Measurements from ENCODE around the gene RNU1-1. TPM values are rescaled to one million over a fixed set of nuclear protein-coding genes. Genes with fewer than 3 reads are reported as not detected.
"Not testable (repeated sequence)": the region's sequence is repeated elsewhere in the genome, so short reads cannot be mapped to it uniquely, and the experiment has no call there.

Gene RNU1-1
- total and polyA plus RNA-seq, 2 donors from 2014 or later, result 26.8 to 8,605 TPM

- H3K27ac ChIP-seq (ENCODE audit: low read depth in 2 of 2, low read length in 2 of 2); H3K27me3 ChIP-seq (ENCODE audit: control insufficient read depth, insufficient read depth, low read length); H3K4me3 ChIP-seq (ENCODE audit: low read length in 3 of 3); H3K9ac ChIP-seq (ENCODE audit: low read length in 3 of 3); intact Hi-C loops (cut with DNase I); H3K4me1 ChIP-seq (ENCODE audit: control insufficient read depth in 2 of 3, insufficient read depth in 2 of 3, low read depth in 1 of 3, low read length in 3 of 3); FAIRE-seq; H3K9me3 ChIP-seq (ENCODE audit: control insufficient read depth in 2 of 3, insufficient read depth in 1 of 3, low read length in 3 of 3); H3K36me3 ChIP-seq (ENCODE audit: control insufficient read depth in 2 of 3, insufficient read depth in 3 of 3, low read length in 3 of 3): not testable (repeated sequence)
- DNase-seq, result peak in 3 of 5 donors; percentile 16 to 45 (median 18)
Observed at GRCh38 chr1:16534239-16534828, 20.2 kb upstream of the RNU1-1 start.

DNA sequence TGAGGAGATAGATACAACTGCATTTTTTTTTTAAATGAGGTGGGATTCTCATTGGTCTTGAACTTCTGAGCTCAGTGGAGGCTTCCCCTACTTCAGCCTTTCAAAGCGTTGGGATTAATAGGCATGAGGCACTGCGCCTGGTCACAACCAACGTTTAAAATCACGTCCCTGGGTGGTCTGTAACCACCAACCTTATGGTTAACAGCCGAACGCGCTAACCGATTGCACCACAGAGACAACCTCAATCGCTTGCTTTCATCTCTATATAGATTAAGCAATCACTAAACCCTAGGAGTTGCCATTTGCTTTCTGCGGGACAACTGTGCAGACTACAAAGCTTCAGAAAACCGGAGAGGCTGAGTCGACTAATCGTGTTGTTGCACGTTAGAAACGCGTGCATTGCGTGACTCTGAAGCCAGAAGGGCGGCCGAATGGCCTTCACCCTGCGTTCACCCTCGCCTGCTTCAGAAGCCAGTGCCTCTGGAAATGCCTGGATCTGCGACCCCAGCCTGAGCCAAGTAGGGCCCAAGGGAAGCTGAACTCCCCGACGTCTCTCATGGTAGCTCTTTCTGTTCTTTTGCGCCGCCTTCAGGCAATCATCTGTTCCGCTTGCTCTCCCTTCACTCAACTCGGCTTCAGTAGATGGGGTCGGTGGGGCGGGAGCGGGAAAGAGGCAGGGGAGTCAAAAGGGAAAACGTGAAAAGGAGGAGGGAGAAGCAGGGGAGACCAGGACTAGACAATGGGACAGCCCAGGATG lies 18.3 kb upstream of the RNU1-1 start:
- H3K4me3 ChIP-seq (ENCODE audit: low read length in 3 of 3); FAIRE-seq; H3K4me1 ChIP-seq (ENCODE audit: control insufficient read depth in 2 of 3, insufficient read depth in 2 of 3, low read depth in 1 of 3, low read length in 3 of 3); H3K36me3 ChIP-seq (ENCODE audit: control insufficient read depth in 2 of 3, insufficient read depth in 3 of 3, low read length in 3 of 3); H3K27me3 ChIP-seq (ENCODE audit: control insufficient read depth, insufficient read depth, low read length); H3K9me3 ChIP-seq (ENCODE audit: control insufficient read depth in 2 of 3, insufficient read depth in 1 of 3, low read length in 3 of 3); intact Hi-C loops (cut with DNase I); H3K27ac ChIP-seq (ENCODE audit: low read depth in 2 of 2, low read length in 2 of 2); H3K9ac ChIP-seq (ENCODE audit: low read length in 3 of 3): not testable (repeated sequence)
- DNase-seq, result peak in 2 of 5 donors; percentile 9 to 17

GRCh38 chr1:16528338-16528737 lies 14.3 kb upstream of the RNU1-1 start:
- H3K4me1 ChIP-seq (ENCODE audit: control insufficient read depth in 2 of 3, insufficient read depth in 2 of 3, low read depth in 1 of 3, low read length in 3 of 3); H3K27ac ChIP-seq (ENCODE audit: low read depth in 2 of 2, low read length in 2 of 2); DNase-seq; H3K27me3 ChIP-seq (ENCODE audit: control insufficient read depth, insufficient read depth, low read length); H3K36me3 ChIP-seq (ENCODE audit: control insufficient read depth in 2 of 3, insufficient read depth in 3 of 3, low read length in 3 of 3); H3K4me3 ChIP-seq (ENCODE audit: low read length in 3 of 3); H3K9me3 ChIP-seq (ENCODE audit: control insufficient read depth in 2 of 3, insufficient read depth in 1 of 3, low read length in 3 of 3); intact Hi-C loops (cut with DNase I); H3K9ac ChIP-seq (ENCODE audit: low read length in 3 of 3); FAIRE-seq: not testable (repeated sequence)

DNA sequence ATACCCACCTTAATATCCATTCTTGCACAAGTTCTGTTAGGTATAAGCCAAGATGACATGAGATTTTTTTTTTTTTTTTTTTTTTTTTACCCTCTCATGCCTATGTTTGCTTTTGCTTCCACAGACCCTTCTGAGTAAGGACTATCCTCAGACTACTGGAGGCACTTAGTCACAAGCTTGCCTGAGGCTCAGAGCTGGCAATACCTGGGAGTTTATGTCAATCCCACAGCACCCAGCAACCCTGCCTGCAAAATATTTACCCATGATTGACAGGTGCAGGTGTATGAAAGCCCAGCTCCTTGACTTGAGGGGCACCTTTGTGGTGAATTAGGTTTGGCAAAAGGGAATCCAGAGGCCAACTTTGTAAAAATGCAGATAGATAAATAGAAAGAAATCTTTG lies 11.7 kb upstream of the RNU1-1 start:
- H3K9ac ChIP-seq (ENCODE audit: low read length in 3 of 3); DNase-seq; H3K4me3 ChIP-seq (ENCODE audit: low read length in 3 of 3); H3K27ac ChIP-seq (ENCODE audit: low read depth in 2 of 2, low read length in 2 of 2); FAIRE-seq; H3K4me1 ChIP-seq (ENCODE audit: control insufficient read depth in 2 of 3, insufficient read depth in 2 of 3, low read depth in 1 of 3, low read length in 3 of 3); intact Hi-C loops (cut with DNase I); H3K36me3 ChIP-seq (ENCODE audit: control insufficient read depth in 2 of 3, insufficient read depth in 3 of 3, low read length in 3 of 3); H3K9me3 ChIP-seq (ENCODE audit: control insufficient read depth in 2 of 3, insufficient read depth in 1 of 3, low read length in 3 of 3); H3K27me3 ChIP-seq (ENCODE audit: control insufficient read depth, insufficient read depth, low read length): not testable (repeated sequence)

GRCh38 chr1:16521679-16522078 lies 7.6 kb upstream of the RNU1-1 start:
- H3K36me3 ChIP-seq (ENCODE audit: control insufficient read depth in 2 of 3, insufficient read depth in 3 of 3, low read length in 3 of 3); DNase-seq; FAIRE-seq; H3K27ac ChIP-seq (ENCODE audit: low read depth in 2 of 2, low read length in 2 of 2); H3K4me3 ChIP-seq (ENCODE audit: low read length in 3 of 3); H3K9ac ChIP-seq (ENCODE audit: low read length in 3 of 3); H3K27me3 ChIP-seq (ENCODE audit: control insufficient read depth, insufficient read depth, low read length); H3K4me1 ChIP-seq (ENCODE audit: control insufficient read depth in 2 of 3, insufficient read depth in 2 of 3, low read depth in 1 of 3, low read length in 3 of 3); intact Hi-C loops (cut with DNase I); H3K9me3 ChIP-seq (ENCODE audit: control insufficient read depth in 2 of 3, insufficient read depth in 1 of 3, low read length in 3 of 3): not testable (repeated sequence)

DNA sequence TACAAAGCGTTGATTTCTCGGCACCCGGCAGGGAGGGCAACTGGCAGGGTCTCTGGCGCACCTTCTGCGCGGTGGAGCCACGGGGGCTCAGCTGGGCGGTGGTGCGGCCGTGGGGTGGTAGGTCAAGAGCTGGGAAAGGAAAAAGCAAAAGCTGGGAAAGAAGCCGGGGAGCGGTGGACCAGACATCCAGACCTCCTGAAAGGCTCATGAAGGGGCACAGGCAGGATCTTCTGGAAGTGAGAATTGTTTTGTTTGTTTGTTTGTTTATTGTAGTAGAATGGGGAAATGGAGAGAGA lies 7.2 kb upstream of the RNU1-1 start:
- H3K9me3 ChIP-seq (ENCODE audit: control insufficient read depth in 2 of 3, insufficient read depth in 1 of 3, low read length in 3 of 3), result no peaks in the 10 kb centered on the region
- no peak overlapping the region for H3K9ac ChIP-seq (ENCODE audit: low read length in 3 of 3)
- intact Hi-C loops (cut with DNase I), result no loop called here
- TF ChIP-seq, protein P1, sequence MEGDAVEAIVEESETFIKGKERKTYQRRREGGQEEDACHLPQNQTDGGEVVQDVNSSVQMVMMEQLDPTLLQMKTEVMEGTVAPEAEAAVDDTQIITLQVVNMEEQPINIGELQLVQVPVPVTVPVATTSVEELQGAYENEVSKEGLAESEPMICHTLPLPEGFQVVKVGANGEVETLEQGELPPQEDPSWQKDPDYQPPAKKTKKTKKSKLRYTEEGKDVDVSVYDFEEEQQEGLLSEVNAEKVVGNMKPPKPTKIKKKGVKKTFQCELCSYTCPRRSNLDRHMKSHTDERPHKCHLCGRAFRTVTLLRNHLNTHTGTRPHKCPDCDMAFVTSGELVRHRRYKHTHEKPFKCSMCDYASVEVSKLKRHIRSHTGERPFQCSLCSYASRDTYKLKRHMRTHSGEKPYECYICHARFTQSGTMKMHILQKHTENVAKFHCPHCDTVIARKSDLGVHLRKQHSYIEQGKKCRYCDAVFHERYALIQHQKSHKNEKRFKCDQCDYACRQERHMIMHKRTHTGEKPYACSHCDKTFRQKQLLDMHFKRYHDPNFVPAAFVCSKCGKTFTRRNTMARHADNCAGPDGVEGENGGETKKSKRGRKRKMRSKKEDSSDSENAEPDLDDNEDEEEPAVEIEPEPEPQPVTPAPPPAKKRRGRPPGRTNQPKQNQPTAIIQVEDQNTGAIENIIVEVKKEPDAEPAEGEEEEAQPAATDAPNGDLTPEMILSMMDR (IDR thresholded peaks at IDR 0.05; ENCODE audit: borderline replicate concordance, extremely low read depth, insufficient read depth), result no peak
- no peak overlapping the region for H3K4me3 ChIP-seq (ENCODE audit: low read length in 3 of 3)
- no peak overlapping the region for H3K27ac ChIP-seq (ENCODE audit: low read depth in 2 of 2, low read length in 2 of 2)
- DNase-seq (no peak), FAIRE-seq (no peak)
- H3K4me1 ChIP-seq (ENCODE audit: control insufficient read depth in 2 of 3, insufficient read depth in 2 of 3, low read depth in 1 of 3, low read length in 3 of 3), result no peaks in the 10 kb centered on the region
- no peaks in the 10 kb centered on the region for H3K27me3 ChIP-seq (ENCODE audit: control insufficient read depth, insufficient read depth, low read length)
- H3K36me3 ChIP-seq (ENCODE audit: control insufficient read depth in 2 of 3, insufficient read depth in 3 of 3, low read length in 3 of 3), result no peaks in the 10 kb centered on the region

DNA sequence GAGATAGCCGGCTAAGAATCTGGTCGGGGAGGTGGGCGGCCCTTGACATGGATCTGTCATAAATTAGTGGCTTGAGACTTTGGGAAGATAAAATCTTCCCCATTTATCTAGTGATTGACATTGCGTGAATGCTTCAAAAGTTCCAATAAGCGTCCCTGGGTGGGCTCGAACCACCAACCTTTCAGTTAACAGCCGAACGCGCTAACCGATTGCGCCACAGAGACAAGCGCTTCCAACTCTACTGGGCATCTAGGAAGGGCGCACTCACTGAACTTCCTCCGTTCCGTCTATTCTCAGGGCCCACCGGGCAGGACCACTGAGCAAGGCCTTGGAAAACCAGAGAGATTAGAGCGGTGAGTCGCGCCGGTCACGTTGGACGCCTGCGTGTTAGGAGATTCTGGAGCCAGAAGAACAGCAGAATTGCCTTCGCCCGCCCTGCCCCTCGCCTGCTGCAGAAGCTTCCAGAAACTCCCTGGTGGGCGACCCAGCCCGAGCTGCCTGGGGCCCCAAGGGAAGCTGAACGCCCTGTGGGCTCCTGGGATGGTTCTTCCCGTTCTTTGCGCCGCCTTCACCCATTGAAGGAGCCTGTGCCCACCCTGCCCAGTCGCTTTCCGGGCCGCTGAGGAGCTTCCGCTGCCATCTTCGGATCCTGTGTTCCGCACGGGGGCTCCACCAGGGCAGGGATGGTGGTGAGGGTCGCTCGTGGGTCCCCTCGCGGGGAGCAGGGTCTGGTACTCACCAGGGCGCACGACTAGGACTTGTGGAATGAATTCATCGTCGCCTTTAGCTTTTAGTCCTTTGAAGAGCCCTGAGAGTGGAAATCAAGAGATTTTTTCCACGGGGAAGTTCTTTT lies 6.6 kb upstream of the RNU1-1 start:
- H3K27me3 ChIP-seq (ENCODE audit: control insufficient read depth, insufficient read depth, low read length); H3K4me3 ChIP-seq (ENCODE audit: low read length in 3 of 3); H3K4me1 ChIP-seq (ENCODE audit: control insufficient read depth in 2 of 3, insufficient read depth in 2 of 3, low read depth in 1 of 3, low read length in 3 of 3); H3K9ac ChIP-seq (ENCODE audit: low read length in 3 of 3); FAIRE-seq; intact Hi-C loops (cut with DNase I); H3K9me3 ChIP-seq (ENCODE audit: control insufficient read depth in 2 of 3, insufficient read depth in 1 of 3, low read length in 3 of 3); H3K27ac ChIP-seq (ENCODE audit: low read depth in 2 of 2, low read length in 2 of 2); H3K36me3 ChIP-seq (ENCODE audit: control insufficient read depth in 2 of 3, insufficient read depth in 3 of 3, low read length in 3 of 3): not testable (repeated sequence)
- DNase-seq, result peak in 3 of 5 donors; percentile 19 to 54 (median 43)
